ENCODE data around the gene DPH1.

DNA sequence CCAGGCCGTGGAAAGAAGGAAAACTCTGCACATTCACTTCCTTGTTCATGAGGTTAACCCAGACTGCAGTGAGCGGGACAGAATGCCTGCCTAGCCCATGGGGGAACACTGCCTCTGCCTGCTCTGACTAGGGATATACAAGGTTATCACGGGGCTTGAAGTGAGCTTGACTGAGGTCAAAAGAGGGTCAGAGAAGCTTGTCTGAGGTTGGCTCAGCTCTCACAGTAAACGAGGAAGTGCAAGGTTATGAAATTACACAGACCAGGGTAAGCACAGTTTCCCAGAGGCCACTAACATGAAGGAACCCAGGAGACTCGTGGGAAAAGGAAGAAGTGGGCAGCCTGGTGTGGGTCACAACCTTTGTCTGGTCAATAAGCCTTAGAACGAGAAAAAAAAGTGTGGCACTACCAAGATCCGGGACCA, 53.7 kb downstream of the DPH1 start:
- TF ChIP-seq CTCF (conservative IDR thresholded peaks at IDR 0.05; ENCODE audit: low read depth, low read length) (no peak), MAZ (IDR thresholded peaks at IDR 0.05; ENCODE audit: borderline replicate concordance, low read depth, low read length) (no peak), RFX5 (IDR thresholded peaks at IDR 0.05; ENCODE audit: low read depth, low read length) (no peak), MAFK (IDR thresholded peaks at IDR 0.05; ENCODE audit: low read depth, low read length) (no peak), POLR2A (IDR thresholded peaks at IDR 0.05; ENCODE audit: low read depth, low read length) (no peak), CHD1 (IDR thresholded peaks at IDR 0.05; ENCODE audit: low read depth, low read length) (no peak), CEBPB (IDR thresholded peaks at IDR 0.05; ENCODE audit: low read depth, low read length) (no peak), BHLHE40 (IDR thresholded peaks at IDR 0.05; ENCODE audit: low read depth, low read length) (no peak), RAD21 (IDR thresholded peaks at IDR 0.05; ENCODE audit: low read length) (no peak)
- TF ChIP-seq, protein P1, sequence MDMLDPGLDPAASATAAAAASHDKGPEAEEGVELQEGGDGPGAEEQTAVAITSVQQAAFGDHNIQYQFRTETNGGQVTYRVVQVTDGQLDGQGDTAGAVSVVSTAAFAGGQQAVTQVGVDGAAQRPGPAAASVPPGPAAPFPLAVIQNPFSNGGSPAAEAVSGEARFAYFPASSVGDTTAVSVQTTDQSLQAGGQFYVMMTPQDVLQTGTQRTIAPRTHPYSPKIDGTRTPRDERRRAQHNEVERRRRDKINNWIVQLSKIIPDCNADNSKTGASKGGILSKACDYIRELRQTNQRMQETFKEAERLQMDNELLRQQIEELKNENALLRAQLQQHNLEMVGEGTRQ (IDR thresholded peaks at IDR 0.05; ENCODE audit: low read depth, low read length): no peak
